Activated naive CD8-positive, alpha-beta T cell treated with anti-CD3 and anti-CD28 coated beads, Interleukin-2, amount 50 U/mL, for 24 hours (primary cell): Measurements from ENCODE around the gene NIBAN1.
A peak's percentile ranks its signal among the peaks of the same experiment; 100 is the strongest.
"Not testable (repeated sequence)": the region's sequence is repeated elsewhere in the genome, so short reads cannot be mapped to it uniquely, and the experiment has no call there.

ENCODE experiments used
- ATAC-seq: fragments of 150-1000 bp; cut with Tn5 transposase; one replicate; pipeline ENCODE4 v1.10.0; 2021
- DNase-seq: peaks from one replicate; pipeline ENCODE4 v3.0.0; 2021
- H3K27ac Mint-ChIP-seq: one replicate; pipeline ENCODE4 v1.8.0; 2021; ENCODE audit warnings: mild to moderate bottlenecking, mixed read lengths
- H3K27me3 Mint-ChIP-seq: one replicate; pipeline ENCODE4 v1.8.0; 2021; ENCODE audit warnings: mixed read lengths
- H3K36me3 Mint-ChIP-seq: one replicate; pipeline ENCODE4 v1.8.0; 2021; ENCODE audit warnings: low read depth, mixed read lengths
- H3K4me1 Mint-ChIP-seq: one replicate; pipeline ENCODE4 v1.8.0; 2021; ENCODE audit warnings: mixed read lengths
- H3K4me3 Mint-ChIP-seq: one replicate; pipeline ENCODE4 v1.8.0; 2021; ENCODE audit warnings: mild to moderate bottlenecking, moderate library complexity, mixed read lengths
- H3K9me3 Mint-ChIP-seq: one replicate; pipeline ENCODE4 v1.8.0; 2021; ENCODE audit warnings: mixed read lengths

NIBAN1 gene

DNA sequence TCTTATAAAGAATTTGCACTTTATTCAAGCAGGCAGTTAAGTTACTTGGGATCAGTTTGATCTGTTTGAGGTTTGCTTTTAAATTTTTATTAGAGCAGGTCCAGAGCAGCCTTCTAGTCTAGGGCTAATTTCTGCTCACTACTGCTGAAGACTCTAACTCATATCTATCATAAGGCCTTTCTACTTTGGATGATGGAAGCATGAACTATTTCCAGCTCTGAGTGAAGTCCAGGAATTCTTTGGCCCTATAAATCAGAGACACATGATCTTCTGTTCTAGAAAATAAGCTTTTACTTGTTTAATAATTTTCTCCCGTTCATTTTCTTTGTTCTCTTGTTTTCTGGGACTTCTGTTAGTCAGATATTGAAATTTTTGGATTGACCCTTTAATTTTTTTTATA is 14.7 kb downstream of the NIBAN1 start:
- H3K27me3 Mint-ChIP-seq, result peaks cover 5% of the 10 kb centered on the region
- no peak overlapping the region for H3K27ac Mint-ChIP-seq
- DNase-seq (no peak), ATAC-seq (no peak)
- peaks cover 16% of the 10 kb centered on the region for H3K4me1 Mint-ChIP-seq
- no peaks in the 10 kb centered on the region for H3K9me3 Mint-ChIP-seq
- H3K4me3 Mint-ChIP-seq, result no peak overlapping the region
- H3K36me3 Mint-ChIP-seq, result peaks cover 16% of the 10 kb centered on the region

DNA sequence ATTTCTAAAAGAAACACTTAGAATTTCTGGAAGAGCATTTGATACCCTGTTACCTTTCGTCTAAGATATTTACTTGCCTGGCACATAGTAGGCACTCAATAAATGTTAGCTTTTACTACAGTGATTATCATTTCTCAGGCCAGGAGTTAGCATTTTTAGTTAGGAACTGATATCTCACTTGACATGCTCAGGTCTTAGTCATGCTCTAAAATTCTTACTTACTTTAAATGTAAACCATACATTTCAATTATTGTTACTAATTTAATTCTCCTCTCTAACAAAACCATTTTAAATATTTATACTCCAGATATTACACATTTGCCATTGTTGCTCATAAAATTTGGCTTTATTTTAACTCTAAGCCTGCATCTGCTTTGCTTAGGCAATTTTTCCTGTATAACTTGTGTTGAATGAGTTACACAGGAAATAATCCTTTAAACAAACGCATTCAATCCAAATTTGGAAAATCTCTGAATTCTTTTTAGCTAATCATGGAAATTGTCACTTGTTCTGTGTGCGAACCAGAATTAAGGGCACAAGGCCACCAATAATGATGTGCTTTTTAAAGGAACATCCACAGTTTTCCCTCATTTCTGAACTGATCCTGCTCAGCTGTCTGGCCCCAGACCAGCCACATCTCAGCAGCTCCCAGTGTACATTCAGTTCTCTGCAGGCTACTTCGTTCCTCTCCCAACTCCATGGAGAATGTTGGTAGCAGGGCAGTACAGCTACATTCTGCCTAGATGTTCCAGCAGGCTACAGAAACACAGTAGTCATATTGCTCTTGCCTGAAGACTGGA is 15.6 kb downstream of the NIBAN1 start:
- no peaks in the 10 kb centered on the region for H3K9me3 Mint-ChIP-seq
- peaks cover 8% of the 10 kb centered on the region for H3K36me3 Mint-ChIP-seq
- H3K27me3 Mint-ChIP-seq, result peaks cover 5% of the 10 kb centered on the region
- H3K4me3 Mint-ChIP-seq, result no peak overlapping the region
- H3K4me1 Mint-ChIP-seq, result peaks cover 24% of the 10 kb centered on the region
- H3K27ac Mint-ChIP-seq, result no peak overlapping the region
- no peak for ATAC-seq
- no peak for DNase-seq

DNA sequence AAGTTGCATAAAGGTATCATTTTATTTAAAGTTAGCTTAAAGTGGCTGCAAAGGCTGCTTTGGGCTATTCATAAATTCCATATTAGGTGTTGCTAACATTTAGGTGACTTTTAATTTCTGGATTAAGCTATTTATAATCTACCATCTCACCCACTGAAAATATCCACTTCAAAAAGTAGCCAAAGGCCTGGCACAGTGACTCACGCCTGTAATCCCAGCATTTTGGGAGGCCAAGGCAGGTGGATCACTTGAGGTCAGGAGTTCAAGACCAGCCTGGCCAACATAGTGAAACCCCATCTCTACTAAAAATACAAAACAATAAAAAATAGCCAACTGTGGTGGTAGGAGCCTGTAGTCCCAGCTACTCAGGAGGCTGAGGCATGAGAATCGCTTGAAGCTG is 16.4 kb downstream of the NIBAN1 start:
- not testable (repeated sequence) for H3K27me3 Mint-ChIP-seq, H3K9me3 Mint-ChIP-seq, H3K27ac Mint-ChIP-seq, DNase-seq, H3K4me3 Mint-ChIP-seq, ATAC-seq, H3K36me3 Mint-ChIP-seq
- peaks cover 32% of the 10 kb centered on the region for H3K4me1 Mint-ChIP-seq

DNA sequence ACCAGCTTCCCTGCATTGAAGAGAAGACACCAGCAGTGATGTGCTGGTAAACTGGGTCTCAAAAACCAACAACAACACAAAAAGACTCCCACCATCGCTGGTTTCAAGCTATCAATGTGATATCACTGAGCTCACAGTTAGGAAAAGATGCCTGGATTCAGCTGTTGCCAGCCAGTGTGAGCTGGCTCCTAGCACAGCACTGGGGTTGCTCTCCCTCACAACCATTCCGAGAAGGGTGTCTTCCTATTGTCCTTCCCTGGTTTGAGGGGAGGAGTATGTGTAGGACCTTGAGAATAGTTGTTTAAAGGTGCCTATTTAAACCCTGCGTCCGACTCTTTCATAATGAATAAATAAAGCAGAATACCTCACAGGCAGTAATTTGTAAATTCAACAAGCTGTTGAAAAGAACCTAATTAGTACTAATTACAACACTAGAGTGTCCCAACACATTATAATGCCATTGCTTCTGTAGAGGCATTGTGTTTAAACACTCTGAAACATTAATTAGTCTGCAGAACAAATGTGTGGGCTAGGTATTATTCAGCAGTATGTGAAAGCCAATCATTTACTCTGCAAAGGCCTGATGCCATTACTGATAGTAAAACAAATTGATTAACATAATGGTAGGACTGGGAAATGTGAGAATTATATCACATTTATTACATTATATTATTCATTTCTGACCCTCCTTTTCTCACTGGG is 17.2 kb downstream of the NIBAN1 start:
- H3K27ac Mint-ChIP-seq, result no peak overlapping the region
- peaks cover 5% of the 10 kb centered on the region for H3K27me3 Mint-ChIP-seq
- H3K4me3 Mint-ChIP-seq, result no peak overlapping the region
- H3K36me3 Mint-ChIP-seq, result peaks cover 5% of the 10 kb centered on the region
- ATAC-seq (no peak), DNase-seq (no peak)
- peaks cover 32% of the 10 kb centered on the region for H3K4me1 Mint-ChIP-seq
- H3K9me3 Mint-ChIP-seq, result no peaks in the 10 kb centered on the region

DNA sequence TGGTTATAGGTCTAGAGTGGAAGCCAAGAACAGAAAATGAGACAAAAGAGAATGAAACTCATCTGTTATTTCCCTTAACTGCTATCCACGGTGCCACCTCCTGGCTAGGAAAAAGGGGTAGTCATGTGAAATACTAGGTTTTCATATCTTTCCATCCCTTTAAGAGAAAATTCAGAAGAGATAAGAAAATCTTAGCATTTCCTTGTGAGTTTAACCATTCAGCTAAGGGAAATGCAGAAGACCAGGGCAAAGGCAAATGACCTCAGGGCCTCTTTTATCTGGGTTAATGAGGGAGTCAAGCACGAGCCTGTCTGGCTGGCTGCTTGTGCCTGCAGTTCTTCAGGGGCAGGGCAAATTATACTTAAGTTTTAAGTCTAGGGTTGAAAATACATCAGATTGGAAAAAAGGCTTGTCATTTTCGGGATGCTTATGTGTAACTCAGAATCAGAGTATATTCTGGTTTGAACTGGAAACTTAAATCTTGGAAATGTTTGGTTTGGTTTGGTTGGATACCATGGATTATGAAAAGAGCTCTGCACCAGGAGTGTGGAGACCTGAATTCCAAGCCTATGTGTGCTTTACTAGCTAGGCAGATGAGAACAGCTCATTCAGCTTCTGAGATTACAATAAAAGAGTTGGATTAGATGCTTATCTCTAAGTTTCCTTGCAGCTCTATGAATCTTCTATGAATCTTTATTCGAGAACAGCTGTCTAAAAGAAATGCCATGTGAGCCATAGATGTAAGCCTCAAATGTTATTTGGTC is 19.9 kb downstream of the NIBAN1 start:
- Mint-ChIP-seq H3K4me3 (no peak overlapping the region), H3K27me3 (peaks cover 2% of the 10 kb centered on the region), H3K36me3 (no peaks in the 10 kb centered on the region), H3K9me3 (no peaks in the 10 kb centered on the region), H3K27ac (peak overlapping the region; percentile 70), H3K4me1 (peaks cover 34% of the 10 kb centered on the region)
- ATAC-seq (no peak), DNase-seq (no peak)

DNA sequence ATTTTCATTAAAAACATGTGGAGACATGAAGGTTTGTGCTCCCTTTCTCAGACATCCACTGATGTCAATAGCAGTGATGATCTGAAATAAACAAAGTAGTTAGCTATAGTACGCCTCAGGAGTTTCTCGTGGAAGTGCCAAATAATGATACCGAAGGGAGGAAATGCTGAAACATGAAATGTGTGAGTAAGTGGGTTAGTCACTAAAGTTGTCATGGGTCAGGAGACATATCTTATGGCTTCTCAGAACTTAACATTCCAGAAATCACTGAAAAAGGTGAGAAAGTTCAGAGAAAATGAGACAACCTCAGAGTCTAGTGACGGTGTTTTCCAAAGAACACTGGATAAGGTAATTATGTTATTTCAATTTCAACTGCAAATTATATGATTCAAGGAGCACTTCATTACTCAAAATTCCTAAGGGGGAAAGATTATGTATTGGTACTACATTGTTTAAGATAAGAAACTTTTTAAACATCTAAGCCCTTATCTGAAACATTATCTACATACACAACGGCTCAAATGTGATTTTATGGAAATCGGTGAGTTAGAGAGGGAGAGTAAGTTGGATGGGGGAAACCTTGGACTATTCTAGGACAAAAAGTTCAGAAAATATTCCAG is 20.6 kb downstream of the NIBAN1 start:
- ATAC-seq (peak; percentile 83), DNase-seq (no peak)
- no peaks in the 10 kb centered on the region for H3K9me3 Mint-ChIP-seq
- peaks cover 34% of the 10 kb centered on the region for H3K4me1 Mint-ChIP-seq
- no peaks in the 10 kb centered on the region for H3K27me3 Mint-ChIP-seq
- peak overlapping the region; percentile 48 for H3K4me3 Mint-ChIP-seq
- H3K36me3 Mint-ChIP-seq, result no peaks in the 10 kb centered on the region
- H3K27ac Mint-ChIP-seq, result peak overlapping the region; percentile 70

DNA sequence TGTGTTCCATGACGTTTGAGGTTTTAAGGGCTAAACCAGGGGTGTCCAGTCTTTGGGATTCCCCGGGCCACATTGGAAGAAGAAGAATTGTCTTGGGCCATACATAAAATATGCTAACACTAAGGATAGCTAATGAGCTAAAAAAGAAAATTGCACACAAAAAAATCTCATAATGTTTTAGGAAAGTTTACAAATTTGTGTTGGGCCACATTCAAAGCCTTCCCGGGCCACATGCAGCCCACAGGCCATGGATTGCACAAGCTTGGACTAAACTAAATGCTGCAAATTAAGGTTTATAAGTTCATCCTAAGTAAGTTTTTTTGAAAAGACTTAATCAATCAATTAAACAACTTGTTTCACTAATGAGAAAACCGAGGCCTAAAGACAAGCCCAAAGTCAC is 21.9 kb downstream of the NIBAN1 start:
- Mint-ChIP-seq H3K4me1 (peaks cover 27% of the 10 kb centered on the region), H3K4me3 (no peak overlapping the region), H3K27me3 (no peaks in the 10 kb centered on the region), H3K9me3 (no peaks in the 10 kb centered on the region), H3K36me3 (no peaks in the 10 kb centered on the region), H3K27ac (no peak overlapping the region)
- no peak for DNase-seq
- no peak for ATAC-seq

DNA sequence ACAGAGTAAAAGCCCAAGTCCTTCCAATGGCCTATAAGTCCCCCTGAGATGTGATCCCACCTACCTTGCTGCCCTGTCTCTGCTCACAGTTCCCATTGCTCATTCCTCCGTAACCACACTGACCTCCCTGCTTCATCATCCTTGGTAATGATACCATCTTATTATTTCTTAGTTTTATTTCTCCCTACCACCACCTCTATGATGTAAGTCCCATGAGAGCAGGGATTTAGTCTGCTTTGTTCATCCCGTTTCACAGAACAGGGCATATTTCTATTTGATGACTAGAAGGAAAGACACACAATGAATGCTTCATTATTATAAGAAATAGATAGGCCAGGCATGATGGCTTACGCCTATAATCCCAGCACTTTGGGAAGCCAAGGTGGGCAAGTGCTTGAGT is 22.5 kb downstream of the NIBAN1 start:
- Mint-ChIP-seq H3K9me3 (no peaks in the 10 kb centered on the region), H3K27ac (no peak overlapping the region), H3K27me3 (no peaks in the 10 kb centered on the region), H3K4me3 (no peak overlapping the region), H3K36me3 (peaks cover 3% of the 10 kb centered on the region), H3K4me1 (peaks cover 32% of the 10 kb centered on the region)
- ATAC-seq, result peak; percentile 25
- no peak for DNase-seq

DNA sequence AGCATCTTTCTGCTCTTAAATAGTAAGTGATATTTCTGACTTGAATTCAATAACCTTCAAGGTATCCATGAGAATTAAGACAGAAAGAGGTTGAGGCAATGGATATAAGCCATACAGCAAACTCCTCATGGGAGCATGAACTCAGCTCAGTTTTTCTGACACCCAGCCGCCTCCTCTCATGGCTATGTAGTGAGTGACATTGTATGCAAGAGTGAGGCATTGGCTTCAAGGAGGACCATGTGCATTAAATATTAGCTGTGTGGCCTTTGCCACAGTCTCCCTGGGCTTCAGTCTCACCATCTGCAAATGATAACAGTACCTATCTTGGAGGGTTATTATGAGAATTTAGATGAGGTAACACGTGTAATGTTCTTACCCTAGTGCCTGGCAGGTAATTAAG is 23.4 kb downstream of the NIBAN1 start:
- H3K36me3 Mint-ChIP-seq, result peaks cover 6% of the 10 kb centered on the region
- H3K4me3 Mint-ChIP-seq, result no peak overlapping the region
- H3K4me1 Mint-ChIP-seq, result peaks cover 35% of the 10 kb centered on the region
- H3K27ac Mint-ChIP-seq, result no peak overlapping the region
- H3K27me3 Mint-ChIP-seq, result no peaks in the 10 kb centered on the region
- ATAC-seq (no peak), DNase-seq (no peak)
- no peaks in the 10 kb centered on the region for H3K9me3 Mint-ChIP-seq

DNA sequence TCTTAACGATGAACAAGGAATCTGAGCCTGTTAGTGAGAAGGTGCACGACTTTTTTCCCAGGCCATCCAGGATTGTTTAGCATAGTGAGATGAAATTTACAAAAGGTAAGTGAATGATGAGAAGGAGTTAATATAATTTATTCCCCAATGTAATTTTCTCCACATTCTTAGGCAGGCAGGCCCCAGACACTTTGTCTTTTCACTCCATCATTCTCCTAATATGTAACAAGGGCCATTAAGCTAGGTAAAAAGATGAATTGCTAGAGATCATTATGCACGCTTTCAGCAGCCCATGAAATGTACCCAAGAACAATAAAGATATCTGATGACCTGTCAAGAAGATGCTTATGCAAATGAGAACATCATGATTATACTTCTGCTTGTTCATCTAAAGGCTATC is 24.1 kb downstream of the NIBAN1 start:
- H3K36me3 Mint-ChIP-seq, result peaks cover 6% of the 10 kb centered on the region
- no peak overlapping the region for H3K4me3 Mint-ChIP-seq
- ATAC-seq (no peak), DNase-seq (no peak)
- no peaks in the 10 kb centered on the region for H3K9me3 Mint-ChIP-seq
- H3K27ac Mint-ChIP-seq, result no peak overlapping the region
- peaks cover 40% of the 10 kb centered on the region for H3K4me1 Mint-ChIP-seq
- H3K27me3 Mint-ChIP-seq, result no peaks in the 10 kb centered on the region

DNA sequence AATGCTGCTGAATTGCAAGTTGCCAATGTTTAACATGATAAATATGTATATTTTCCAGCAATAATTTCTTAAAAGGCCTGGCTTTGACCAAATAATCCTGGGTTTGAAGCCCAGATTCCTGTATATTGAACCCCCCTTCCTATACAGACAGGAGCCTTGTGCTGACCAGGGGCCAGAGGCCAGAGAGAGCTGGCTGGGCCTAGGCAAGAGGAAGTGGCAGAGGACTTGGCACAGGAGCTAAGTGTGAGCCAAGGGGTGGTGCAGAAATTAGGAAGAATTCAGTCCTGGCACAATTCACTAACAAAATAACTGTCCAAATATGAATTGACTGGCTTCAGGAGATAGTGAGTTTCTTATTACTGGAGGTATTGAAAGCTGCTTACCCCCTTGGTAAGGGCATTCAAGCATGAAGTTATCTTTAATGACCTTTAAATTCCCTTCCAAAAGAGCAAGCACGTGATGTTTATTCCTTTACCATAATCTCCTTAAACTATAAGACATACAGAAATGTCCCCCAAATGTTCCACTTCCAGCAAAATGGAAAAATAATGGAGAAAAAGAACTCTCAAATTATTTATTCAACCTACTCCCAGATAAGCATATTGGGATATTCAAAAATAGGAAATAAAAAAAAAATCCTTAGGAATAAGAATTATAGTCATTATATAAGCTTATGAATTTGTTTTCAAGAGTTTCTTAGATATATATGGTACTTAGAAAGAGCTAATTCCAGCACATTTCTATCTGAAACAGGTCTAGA is 26.6 kb downstream of the NIBAN1 start:
- H3K9me3 Mint-ChIP-seq, result no peaks in the 10 kb centered on the region
- H3K4me3 Mint-ChIP-seq, result no peak overlapping the region
- H3K4me1 Mint-ChIP-seq, result peaks cover 26% of the 10 kb centered on the region
- no peak for ATAC-seq
- no peak for DNase-seq
- no peak overlapping the region for H3K27ac Mint-ChIP-seq
- H3K36me3 Mint-ChIP-seq, result peaks cover 8% of the 10 kb centered on the region
- no peaks in the 10 kb centered on the region for H3K27me3 Mint-ChIP-seq

DNA sequence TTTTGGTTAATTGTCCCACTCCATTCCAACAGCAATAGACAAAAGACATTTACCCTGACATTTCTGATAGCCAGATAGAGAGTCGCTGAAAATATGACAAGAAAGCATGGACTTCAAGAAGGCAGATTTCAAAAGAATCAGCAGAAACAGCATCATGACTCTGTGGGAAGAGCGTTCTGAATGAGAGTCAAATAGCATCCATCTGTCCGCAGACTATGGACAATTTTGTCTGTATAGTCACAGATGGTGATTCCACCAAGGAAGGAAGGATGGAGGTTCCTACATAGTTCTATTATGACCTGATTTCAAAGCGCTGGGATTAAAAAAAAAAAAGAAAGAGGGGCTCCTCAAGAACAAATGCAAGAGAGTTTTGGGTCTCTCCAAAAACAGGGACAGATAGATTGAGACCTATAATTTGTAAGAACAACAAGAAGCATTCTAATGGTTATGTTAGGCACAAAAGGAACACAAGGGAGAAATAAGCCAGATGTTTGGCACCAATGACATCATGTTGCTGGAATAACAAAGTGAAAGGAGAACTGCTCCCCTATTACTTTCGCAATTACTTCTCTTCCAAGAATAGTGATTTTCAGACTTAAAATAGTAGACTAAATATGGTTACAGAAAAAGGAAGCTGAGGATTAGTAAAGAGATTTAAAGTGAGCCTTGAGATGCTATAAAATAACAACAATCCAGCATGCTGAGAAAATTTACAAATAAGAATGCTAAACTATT is 28.5 kb downstream of the NIBAN1 start:
- peak overlapping the region; percentile 43 for H3K27ac Mint-ChIP-seq
- DNase-seq (no peak), ATAC-seq (no peak)
- peaks cover 1% of the 10 kb centered on the region for H3K27me3 Mint-ChIP-seq
- peaks cover 10% of the 10 kb centered on the region for H3K36me3 Mint-ChIP-seq
- no peak overlapping the region for H3K4me3 Mint-ChIP-seq
- no peaks in the 10 kb centered on the region for H3K9me3 Mint-ChIP-seq
- H3K4me1 Mint-ChIP-seq, result peaks cover 37% of the 10 kb centered on the region

DNA sequence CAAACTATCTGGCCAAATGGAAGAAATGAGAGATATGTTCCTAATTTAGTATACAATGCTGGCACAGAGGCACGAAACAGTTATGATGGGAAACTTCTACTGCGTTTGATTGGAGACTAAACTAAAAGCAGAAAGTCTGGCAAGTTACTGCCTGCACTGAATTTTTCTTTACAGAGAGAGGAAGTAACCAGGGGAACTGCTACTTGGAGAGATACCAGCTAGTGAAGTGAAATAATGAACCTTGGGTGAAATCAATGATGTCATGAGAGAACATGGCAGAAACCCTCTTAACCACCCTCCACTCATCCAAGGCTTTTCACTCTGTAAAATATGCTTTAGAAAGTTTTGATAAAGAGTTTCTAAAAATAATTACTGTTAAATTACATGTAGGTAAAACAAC is 29.3 kb downstream of the NIBAN1 start:
- H3K4me1 Mint-ChIP-seq, result peaks cover 41% of the 10 kb centered on the region
- H3K27ac Mint-ChIP-seq, result no peak overlapping the region
- peaks cover 11% of the 10 kb centered on the region for H3K36me3 Mint-ChIP-seq
- H3K9me3 Mint-ChIP-seq, result no peaks in the 10 kb centered on the region
- H3K27me3 Mint-ChIP-seq, result peaks cover 3% of the 10 kb centered on the region
- peak; percentile 30 for ATAC-seq
- no peak overlapping the region for H3K4me3 Mint-ChIP-seq
- no peak for DNase-seq
